Left renal cortex interstitium (tissue), 4 donors: ENCODE data around the gene ZNF627. TPM values are rescaled to one million over a fixed set of nuclear protein-coding genes. Genes with fewer than 3 reads are reported as not detected.
A peak's percentile ranks its signal among the peaks of the same experiment; 100 is the strongest.
"Not testable (repeated sequence)": the region's sequence is repeated elsewhere in the genome, so short reads cannot be mapped to it uniquely, and the experiment has no call there.

ENCODE experiments used
- DNase-seq, 4 donors: peaks; one replicate each; pipeline ENCODE4 v3.0.0-alpha.2; 2013; ENCODE audit warnings: low read depth in 4 of 4, low spot score in 2 of 4, missing footprints in 1 of 4
- polyA plus RNA-seq, 4 donors: library from polyadenylated mRNA; unstranded; fragments of 120-200 nt; gene quantifications; one replicate each; pipeline ENCODE4 v1.2.1, GENCODE V29; 2013; ENCODE audit not compliant: insufficient read length in 4 of 4

Gene ZNF627
- polyA plus RNA-seq: 10 to 100 TPM; 37.8 to 51.9 (median 45.6) TPM

DNA sequence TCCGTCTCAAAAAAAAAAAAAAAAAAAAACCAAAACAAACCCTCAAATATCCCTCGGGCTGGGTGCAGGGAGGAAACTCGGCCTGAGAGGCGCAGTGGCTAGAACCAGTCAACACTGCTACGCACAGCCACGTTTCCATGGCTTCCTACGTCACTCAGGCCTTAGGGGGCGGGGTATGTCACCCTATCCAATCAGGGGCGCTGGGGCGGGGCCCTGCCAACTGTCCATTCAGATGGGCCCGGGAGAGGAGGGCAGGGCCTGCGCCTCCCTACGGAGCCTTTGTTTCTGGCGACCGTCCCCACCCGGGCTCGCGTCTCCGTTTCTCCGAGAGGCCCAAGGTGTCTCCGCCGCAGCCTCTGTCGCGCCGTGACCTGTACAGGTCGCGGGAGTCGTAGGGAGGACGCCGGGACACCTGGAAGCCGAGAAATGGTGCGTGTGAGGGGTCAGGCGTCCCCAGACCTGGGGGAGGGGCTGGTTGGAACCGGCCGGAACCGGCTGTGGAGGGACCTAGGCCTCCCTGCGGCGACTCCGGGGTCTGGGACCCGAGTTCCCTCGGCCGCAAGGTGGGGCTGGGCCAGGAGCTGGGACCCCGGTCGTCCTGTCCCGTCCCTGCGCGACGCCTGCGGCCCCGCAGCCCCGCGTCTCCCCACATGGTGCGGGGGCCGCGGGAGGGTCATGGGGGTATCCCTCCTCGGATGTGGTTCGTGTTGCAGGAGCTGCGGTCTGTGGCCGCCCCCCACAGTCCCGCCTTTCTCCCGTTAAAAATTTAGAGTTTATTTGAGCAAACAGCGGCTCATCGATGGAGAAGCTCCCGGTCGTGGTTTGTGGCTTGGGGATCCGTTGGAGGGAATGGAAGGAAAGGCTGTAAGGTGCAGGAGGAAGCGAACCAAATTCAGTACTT is at the start of gene ZNF627:
Gene ZNF627 (plus strand): TSS at position 282 of the 901 bp plus-strand sequence. CDS start 145 bp downstream, at position 427.
- peak; percentile 93 to 98 (median 96) for DNase-seq

DNA sequence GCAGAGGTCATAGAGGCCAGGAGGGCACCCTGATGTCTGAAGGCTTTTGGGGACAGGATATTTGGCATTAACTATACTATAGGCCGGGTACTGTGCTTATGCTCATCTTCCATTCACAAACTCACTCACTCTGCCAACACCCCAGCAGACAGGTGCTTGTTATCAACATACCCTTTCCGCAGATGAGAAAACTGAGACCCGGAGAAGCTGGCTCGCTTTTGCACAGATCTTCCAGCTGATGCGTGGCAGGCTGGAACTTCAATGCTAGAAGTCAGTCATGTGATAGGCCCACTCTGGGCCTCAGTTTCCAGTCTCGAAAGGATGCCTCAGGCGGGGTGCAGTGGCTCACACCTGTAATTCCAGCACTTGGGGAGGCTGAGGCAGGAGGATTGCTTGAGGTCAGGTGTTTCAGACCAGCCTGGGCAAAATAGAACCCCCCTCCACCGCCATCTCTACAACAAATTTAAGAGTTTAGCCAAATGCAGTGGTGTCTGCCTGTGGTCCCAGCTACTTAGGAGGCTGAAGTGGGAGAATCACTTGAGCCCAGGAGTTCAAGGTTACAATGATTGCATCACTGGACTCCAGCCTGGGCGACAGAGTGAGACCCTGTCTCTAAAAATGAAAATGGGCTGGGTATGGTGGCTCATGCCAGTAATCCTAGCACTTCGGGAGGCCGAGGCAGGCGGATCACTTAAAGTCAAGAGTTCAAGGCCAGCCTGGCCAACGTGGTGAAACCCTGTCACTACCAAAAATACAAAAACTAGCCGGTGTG is 49.2 kb upstream of the ZNF627 start:
- DNase-seq: no peak

DNA sequence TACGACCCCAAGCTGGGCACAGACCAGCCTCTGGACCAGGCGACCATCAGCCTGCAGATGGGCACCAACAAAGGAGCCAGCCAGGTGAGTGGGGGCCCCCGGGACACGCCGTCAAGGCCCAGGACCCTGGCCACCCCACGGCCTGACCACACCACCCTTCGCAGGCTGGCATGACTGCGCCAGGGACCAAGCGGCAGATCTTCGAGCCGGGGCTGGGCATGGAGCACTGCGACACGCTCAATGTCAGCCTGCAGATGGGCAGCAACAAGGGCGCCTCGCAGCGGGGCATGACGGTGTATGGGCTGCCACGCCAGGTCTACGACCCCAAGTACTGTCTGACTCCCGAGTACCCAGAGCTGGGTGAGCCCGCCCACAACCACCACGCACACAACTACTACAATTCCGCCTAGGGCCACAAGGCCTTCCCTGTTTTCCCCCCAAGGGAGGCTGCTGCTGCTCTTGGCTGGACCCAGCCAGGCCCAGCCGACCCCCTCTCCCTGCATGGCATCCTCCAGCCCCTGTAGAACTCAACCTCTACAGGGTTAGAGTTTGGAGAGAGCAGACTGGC is 47.8 kb upstream of the ZNF627 start:
- no peak for DNase-seq

DNA sequence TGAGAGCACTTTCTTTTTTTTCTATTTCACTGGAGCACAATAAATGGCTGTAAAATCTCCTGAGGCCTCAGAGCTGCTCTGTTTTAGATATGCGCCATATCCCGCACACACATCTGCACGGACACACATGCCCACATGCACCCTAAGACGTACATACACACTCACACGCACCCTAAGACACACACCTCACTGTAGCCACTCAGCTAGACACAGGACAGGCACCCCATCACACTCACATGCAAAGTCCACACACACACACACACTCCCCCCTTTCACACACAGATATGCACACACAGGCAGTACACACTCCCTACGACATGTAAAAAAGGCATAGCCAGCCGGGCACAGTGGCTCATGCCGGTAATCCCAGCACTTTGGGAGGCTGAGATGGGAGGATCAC is 47.0 kb upstream of the ZNF627 start:
- no peak for DNase-seq

DNA sequence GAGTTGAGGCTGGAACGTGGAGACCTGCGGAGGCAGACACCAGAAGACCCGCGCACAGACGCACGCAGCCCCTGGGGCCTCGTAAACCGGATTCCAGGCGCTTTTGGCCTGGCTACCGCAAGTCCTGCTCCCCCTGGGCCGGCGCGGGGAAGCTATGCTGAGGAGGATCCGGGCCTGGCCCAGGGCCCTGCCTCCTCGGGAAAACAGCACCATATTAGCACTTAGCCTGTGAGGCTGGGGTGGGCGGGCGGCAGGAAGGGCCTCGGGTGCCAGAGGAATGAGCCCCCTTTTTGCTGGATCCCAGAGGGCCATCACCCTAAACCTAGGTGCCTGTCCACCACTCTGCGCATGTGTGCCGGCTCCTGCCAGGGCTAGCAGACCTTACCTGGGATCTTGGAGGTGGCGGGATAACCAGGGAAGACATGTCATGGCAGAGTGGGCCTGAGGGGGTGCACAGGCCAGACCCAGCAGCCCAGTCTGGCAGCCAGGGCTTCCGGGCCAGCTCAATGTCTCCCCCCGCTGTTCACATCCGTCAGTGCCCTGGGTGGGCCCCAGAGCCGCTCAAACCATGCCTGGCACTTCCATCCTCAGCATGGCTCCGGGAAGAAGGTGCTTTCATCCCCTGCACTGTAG is 45.6 kb upstream of the ZNF627 start:
- no peak for DNase-seq

DNA sequence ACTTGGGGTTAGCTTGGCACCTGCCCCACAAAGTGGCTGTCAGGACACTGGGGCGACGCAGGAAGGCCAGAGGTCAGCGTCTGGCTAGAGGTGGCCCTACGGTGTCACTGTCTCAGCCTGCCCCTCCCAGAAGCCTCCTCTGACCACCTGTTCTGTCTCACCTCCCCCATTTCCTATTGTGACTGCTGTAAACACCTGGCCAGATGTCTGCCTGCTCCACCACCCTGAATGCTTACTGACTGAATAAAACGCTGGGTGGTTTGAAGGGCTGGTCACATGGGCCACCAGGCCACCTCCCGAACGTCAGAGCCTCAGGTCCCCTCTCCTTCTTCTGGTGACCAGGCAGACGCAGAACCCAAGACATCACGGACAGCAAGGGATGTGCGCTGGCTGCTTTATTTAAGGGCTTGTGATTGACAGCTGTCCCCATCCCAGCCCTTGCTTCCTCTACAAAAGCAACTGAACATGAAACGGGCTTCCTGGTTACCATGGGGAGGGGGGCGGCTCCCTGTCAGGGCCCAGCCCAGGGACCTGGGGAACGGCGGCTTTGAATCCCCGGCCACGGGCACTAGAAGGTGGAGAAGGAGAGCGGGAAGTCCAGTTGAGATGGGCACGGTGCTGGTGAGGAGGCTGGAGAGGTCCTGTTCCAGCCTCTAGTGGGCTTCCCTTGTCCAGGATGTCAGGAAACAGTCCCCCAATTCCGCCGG is 44.5 kb upstream of the ZNF627 start:
- DNase-seq: no peak

DNA sequence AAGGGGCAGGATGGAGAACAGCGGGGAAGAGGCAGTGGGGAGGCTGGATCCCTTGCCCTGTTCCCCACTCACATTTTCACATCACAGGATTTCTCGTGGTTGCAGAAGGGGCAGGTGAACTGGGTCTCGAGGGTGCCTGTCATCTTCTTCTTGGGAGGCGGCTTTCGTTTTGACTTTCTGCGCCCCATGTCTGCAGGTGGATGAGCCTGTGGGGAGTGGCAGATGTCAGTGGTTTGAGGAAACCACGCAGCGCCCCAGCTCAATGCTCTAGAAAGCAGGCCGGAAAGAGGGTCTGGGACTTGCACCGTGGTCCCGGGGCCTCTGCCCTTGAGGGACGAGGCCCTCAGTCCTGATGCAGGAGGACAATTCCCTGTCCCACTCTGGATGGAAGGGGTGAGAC is 43.1 kb upstream of the ZNF627 start:
- no peak for DNase-seq

DNA sequence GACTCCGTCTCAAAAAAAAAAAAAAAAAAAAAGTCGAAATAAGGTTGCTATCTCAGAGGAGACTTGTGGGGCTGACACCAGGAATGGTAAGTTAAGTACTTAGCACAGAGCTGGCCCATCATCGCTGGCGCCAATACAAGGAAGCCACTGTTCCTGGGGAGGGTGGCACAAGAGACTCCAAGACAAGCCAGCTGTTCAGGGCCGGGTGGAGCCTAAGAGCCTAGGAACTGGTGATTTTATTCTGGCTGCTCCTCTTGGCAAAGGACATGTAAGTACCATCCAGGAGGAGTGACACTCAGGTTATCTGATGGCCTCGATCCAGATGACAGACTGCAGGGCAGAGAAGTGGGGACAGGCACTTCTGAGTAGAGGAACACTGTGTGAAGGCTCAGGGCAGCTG is 42.0 kb upstream of the ZNF627 start:
- no peak for DNase-seq

DNA sequence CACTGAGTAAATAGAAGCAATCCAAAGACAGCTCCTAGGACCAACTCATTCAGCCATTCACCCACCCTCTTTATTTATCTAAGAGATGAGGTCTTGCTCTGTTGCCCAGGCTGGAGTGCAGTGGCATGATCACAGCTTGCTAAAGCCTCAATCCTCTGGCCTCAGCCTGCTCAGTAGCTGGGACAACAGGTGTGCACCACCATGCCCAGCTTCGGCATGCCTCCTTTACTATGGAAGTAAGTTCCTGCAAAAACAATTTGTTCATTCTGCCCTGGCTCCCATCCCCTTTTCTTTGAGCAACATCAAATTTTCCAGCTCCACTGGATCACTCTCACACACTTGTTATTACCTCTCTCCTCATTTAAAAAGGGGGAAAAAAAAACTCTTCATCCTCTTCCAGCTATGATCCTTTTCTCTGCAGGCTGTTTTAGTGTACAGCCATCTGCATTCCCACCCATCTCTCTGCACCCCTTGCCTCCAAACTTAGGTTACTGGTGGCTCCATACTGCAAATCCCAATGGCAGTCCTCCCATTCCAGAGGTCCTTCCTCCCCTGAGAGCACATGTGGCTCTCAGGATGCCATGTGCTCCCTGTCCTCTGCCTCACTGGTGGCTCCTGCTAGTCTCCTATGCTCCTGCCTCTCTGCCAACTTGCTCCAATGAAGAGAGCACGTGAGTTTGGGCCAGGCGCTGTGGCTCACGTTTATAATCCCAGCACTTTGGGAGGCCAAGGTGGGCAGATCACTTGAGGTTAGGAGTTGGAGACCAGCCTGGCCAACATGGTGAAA is 40.5 kb upstream of the ZNF627 start:
- DNase-seq: no peak

DNA sequence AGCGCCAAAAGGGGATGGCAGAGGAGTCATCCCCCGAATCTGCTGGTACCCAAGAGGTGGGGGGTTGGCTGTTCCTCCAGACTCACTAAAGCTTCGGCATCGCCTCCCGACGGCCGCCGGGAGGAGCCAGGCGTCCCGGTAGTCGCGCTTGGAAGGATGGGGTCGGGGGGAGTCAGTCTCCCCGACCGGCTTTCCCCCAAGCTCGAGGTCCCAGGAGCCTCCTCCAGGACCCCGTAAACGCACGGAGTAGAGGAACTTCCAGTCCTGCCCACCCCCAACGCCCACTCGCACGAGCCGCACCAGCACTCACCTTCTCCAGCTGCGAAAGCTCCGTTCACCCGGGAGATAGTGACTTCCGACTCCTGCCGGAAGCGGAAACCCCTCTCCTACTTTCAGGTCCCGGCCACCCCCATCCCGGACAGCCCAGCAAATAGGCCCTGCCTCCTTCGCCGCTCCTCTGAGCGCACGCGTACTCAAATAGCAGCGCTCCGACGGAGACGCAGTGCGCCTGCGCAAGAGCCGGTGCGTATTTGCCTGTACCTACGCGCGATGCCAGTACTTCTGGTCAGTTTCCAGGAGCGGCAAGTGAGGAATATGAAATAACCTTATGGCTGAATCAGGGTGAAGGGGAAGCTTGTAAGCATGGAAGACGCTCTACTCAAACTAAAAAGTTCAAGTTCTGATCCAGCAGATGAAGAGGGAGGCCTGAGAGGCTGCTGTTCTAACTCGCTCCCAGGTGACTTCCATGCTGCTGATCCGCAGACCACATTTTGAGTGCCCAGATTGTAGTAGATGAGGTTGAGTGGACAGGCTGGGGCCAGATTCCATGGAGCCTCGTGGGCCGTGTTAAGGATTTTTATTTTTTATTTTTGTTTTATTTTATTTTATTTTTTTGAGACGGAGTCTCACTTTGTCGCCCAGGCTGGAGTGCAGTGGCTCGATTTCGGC is 38.1 kb upstream of the ZNF627 start, which contains the start of gene ELOF1:
Gene ELOF1 (minus strand): TSS at position 350 of the 948 bp plus-strand sequence. CDS start 4,883 bp downstream, outside the sequence.
- peak; percentile 94 to 97 (median 94) for DNase-seq

DNA sequence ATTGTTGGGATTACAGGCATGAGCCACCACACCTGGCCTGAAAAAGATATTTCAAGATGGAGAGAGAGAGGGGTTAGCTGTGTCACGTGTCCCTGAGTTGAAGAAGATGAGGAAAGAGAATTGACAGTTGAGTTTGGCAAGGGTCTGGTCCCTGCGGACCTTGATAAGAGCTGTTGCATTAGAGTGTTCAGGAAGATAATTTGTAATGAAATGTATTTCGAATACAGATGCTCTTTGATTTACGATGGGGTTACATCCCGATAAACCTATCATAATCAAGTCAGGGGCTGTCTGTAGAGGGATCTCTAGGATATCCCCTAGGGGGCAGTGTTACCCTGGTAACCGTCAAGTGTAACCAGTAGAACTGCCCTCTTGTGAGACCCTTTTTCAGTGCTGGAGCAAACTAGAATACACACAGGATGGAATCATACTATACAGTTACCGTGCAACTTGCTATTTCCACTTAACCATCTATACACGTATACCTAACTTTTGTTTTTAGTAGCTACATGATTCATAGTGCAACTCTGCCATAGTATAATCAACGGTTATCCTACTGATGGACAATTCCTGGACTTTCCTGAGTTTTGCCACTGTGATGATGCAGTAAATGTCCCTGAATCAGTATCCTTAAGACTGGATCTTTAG is 36.8 kb upstream of the ZNF627 start:
- peak in 1 of 4 donors; percentile 60 for DNase-seq

DNA sequence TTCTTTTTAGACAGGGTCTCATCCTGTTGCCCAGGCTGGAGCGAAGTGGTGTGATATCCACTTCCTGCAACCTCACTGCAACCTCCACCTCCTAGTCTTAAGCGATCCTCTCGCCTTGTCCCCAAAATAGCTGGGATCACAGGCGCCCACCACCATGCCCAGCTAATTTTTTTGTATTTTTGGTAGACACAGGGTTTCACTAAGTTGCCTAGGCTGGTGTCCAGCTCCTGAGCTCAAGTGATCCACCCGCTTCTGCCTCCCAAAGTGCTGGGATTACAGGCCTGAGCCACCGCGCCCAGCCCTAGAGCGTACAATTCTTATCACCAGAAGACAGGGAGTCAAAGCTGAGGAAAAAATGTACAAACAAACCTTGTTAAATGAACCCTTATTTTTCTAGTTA is 33.8 kb upstream of the ZNF627 start:
- no peak for DNase-seq

DNA sequence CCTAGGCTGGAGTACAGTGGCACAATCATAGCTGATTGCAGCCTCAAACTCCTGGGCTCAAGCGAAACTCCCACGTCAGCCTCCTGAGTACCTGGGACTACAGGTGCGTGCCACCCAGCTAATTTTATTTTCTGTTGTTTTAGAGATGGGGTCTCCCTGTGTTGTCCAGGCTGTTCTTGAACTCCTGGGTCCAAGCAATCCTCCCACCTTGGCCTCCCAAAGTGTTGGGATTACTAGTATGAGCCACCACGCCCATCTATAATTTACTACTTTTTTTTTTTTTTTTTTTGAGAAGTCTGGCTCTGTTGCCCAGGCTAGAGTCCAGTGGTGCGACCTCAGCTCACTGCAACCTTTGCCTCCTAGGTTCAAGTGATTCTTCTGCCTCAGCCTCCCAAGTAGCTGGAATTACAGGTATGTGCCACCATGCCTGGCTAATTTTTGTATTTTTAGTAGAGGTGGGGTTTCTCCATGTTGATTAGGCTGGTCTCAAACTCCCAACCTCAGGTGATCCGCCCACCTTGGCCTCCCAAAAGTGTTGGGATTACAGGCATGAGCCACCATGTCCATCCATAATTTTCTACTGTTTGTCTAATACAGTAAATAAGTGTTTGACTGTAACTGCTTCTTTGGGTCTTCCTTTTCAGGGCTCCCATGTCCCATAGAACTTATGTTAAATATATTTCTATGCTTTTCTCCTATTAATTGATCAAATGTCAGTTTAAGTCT is 33.0 kb upstream of the ZNF627 start:
- not testable (repeated sequence) for DNase-seq

DNA sequence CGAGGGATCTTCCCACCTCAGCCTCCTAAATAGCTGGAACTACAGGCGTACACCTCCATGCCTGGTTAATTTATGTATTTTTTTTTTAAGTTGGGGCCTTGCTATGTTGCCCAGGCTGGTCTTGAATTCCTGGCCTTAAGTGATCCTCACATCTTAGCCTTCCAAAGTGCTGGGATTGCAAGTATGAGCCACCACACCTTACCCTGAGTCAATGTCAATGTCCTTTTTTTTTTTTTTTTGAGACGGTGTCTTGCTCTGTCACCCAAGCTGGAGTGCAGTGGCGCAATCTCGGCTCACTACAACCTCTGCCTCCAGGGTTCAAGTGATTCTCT is 31.7 kb upstream of the ZNF627 start:
- not testable (repeated sequence) for DNase-seq

DNA sequence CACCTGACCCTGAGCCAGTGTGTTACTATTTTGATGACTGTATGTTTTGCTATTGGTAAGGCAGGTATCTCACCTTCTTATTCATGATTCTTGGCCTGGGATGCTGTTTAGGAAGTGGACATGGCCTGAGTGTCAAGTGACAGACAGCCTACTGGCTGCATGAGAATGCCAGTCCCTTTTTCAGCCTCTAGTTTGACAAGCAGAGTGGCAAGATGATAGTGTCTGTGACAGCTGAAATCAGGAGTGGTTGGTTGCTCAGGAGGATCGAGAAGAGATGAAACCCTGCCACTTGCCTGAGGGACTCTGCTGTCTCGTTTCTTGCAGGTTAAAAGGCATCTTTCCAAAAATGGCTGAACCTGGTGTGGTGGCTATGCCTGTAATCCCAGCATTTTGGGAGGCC is 31.1 kb upstream of the ZNF627 start:
- DNase-seq: no peak

DNA sequence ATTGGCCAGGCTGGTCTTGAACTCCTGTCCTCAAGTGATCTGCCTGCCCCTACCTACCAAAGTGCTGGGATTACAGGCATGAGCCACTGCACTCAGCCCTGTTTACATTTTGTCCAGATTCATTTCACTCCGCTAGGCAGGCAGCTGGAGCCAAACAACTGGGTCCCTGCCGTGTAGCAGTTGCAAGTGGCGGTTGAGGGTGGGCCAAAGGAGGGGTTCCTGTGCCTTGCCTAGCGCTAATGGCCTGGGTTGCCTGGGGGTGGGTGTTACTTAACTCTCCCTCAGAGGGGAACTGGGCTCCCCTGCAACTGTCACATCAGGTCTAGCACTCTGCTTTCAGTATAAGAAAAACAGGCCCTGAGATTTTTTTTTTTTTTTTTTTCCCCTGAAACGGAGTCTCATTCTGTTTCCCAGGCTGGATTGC is 27.2 kb upstream of the ZNF627 start:
- DNase-seq: no peak

DNA sequence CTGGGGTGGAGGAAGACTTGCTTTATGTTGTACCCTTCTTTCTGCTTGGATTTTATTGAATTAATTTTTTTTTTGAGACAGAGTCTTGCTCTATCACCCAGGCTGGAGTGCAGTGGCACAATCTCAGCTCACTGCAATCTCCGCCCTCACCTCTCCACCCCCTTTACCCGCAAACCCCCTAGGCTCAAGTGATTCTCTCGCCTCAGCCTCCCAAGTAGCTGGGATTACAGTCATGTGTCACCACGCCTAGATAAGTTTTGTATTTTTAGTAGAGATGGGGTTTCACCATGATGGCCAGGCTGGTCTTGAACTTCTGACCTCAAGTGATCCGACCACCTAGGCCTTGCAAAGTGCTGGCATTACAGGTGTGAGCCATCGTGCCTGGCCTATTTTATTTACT is 23.9 kb upstream of the ZNF627 start:
- DNase-seq: not testable (repeated sequence)
